H9 (cell line): ENCODE results near the gene MRPL28. TPM values are rescaled to one million over a fixed set of nuclear protein-coding genes. Genes with fewer than 3 reads are reported as not detected.
A peak's percentile ranks its signal among the peaks of the same experiment; 100 is the strongest.
"Not testable (repeated sequence)": the region's sequence is repeated elsewhere in the genome, so short reads cannot be mapped to it uniquely, and the experiment has no call there.

Experiments
- DNase-seq: peaks from one replicate; pipeline ENCODE4 v3.0.0-alpha.2; 2017
- H2AFZ ChIP-seq: one replicate; pipeline ENCODE4 v1.6.1; 2013; ENCODE audit warnings: mild to moderate bottlenecking, low read length, control low read depth, moderate library complexity
- H2AK5ac ChIP-seq: 2 replicates; pipeline ENCODE4 v1.6.1; 2013; ENCODE audit warnings: low read length, control low read depth, mixed read lengths; ENCODE audit not compliant: insufficient read length
- H2BK120ac ChIP-seq: one replicate; pipeline ENCODE4 v1.6.1; 2013; ENCODE audit warnings: low read depth, mild to moderate bottlenecking, low read length, control low read depth, inconsistent platforms; ENCODE audit not compliant: poor library complexity, severe bottlenecking
- H2BK12ac ChIP-seq: 2 replicates; pipeline ENCODE4 v1.6.1; 2013; ENCODE audit warnings: low read length, control low read depth, mixed read lengths, low read depth; ENCODE audit not compliant: insufficient read length
- H2BK15ac ChIP-seq: 2 replicates; pipeline ENCODE4 v1.6.1; 2013; ENCODE audit warnings: low read depth, low read length, control low read depth
- H2BK20ac ChIP-seq: one replicate; pipeline ENCODE4 v1.6.1; 2013; ENCODE audit warnings: low read depth, mild to moderate bottlenecking, low read length, control low read depth, inconsistent platforms; ENCODE audit not compliant: poor library complexity, severe bottlenecking
- H2BK5ac ChIP-seq: 2 replicates; pipeline ENCODE4 v1.6.1; 2013; ENCODE audit warnings: low read length, control low read depth, mixed read lengths; ENCODE audit not compliant: insufficient read length
- H3K14ac ChIP-seq: 2 replicates; pipeline ENCODE4 v1.6.1; 2013; ENCODE audit warnings: low read length, control low read depth; ENCODE audit not compliant: insufficient read depth
- H3K18ac ChIP-seq: 2 replicates; pipeline ENCODE4 v1.6.1; 2013; ENCODE audit warnings: low read depth, mild to moderate bottlenecking, mixed read lengths, low read length, control low read depth; ENCODE audit not compliant: insufficient read length
- H3K23ac ChIP-seq: 2 replicates; pipeline ENCODE4 v1.6.1; 2013; ENCODE audit warnings: low read length, control low read depth, mixed read lengths, low read depth; ENCODE audit not compliant: insufficient read length
- H3K23me2 ChIP-seq: 2 replicates; pipeline ENCODE4 v1.6.1; 2013; ENCODE audit warnings: low read depth, mild to moderate bottlenecking, mixed read lengths, low read length, control low read depth; ENCODE audit not compliant: insufficient read length, poor library complexity, severe bottlenecking
- H3K27ac ChIP-seq: 2 replicates; pipeline ENCODE4 v1.5.1; 2013; ENCODE audit warnings: low read length, control low read depth, mixed read lengths, low read depth; ENCODE audit not compliant: insufficient read length
- H3K27me3 ChIP-seq: 2 replicates; pipeline ENCODE4 v1.6.1; 2013; ENCODE audit warnings: low read length, control low read depth, inconsistent platforms; ENCODE audit not compliant: insufficient read depth
- H3K4ac ChIP-seq: 2 replicates; pipeline ENCODE4 v1.6.1; 2013; ENCODE audit warnings: low read depth, mild to moderate bottlenecking, control low read depth, inconsistent platforms, low read length, moderate library complexity
- H3K4me1 ChIP-seq: 2 replicates; pipeline ENCODE4 v1.6.1; 2013; ENCODE audit warnings: low read length, control low read depth, inconsistent platforms; ENCODE audit not compliant: insufficient read depth
- H3K4me2 ChIP-seq: 2 replicates; pipeline ENCODE4 v1.6.1; 2013; ENCODE audit warnings: low read length, control low read depth, mixed read lengths; ENCODE audit not compliant: insufficient read length, insufficient read depth
- H3K56ac ChIP-seq: 2 replicates; pipeline ENCODE4 v1.6.1; 2013; ENCODE audit warnings: low read depth, mild to moderate bottlenecking, mixed read lengths, low read length, control low read depth; ENCODE audit not compliant: insufficient read length
- H3K79me1 ChIP-seq: 2 replicates; pipeline ENCODE4 v1.6.1; 2013; ENCODE audit warnings: low read depth, mild to moderate bottlenecking, moderate library complexity, low read length, control low read depth, inconsistent platforms; ENCODE audit not compliant: insufficient read depth, poor library complexity, severe bottlenecking
- H3K79me2 ChIP-seq: 2 replicates; pipeline ENCODE4 v1.6.1; 2013; ENCODE audit warnings: low read length, control low read depth, inconsistent platforms; ENCODE audit not compliant: insufficient read depth
- H3K9ac ChIP-seq: 2 replicates; pipeline ENCODE4 v1.6.1; 2013; ENCODE audit warnings: low read length, control low read depth, mixed read lengths; ENCODE audit not compliant: insufficient read length; ENCODE audit errors: extremely low read depth
- H3K9me3 ChIP-seq: one replicate; pipeline ENCODE4 v1.6.1; 2013; ENCODE audit warnings: low read depth, low read length, inconsistent platforms; ENCODE audit not compliant: control insufficient read depth
- H3T11ph ChIP-seq: one replicate; pipeline ENCODE4 v1.6.1; 2013; ENCODE audit warnings: mild to moderate bottlenecking, low read length, control low read depth, inconsistent platforms
- H4K20me1 ChIP-seq: one replicate; pipeline ENCODE4 v1.6.1; 2013; ENCODE audit not compliant: control insufficient read depth, insufficient read length, insufficient read depth
- H4K5ac ChIP-seq: 2 replicates; pipeline ENCODE4 v1.6.1; 2013; ENCODE audit warnings: low read depth, mild to moderate bottlenecking, mixed read lengths, low read length, control low read depth; ENCODE audit not compliant: insufficient read length
- H4K8ac ChIP-seq: replicated peaks from 2 replicates; pipeline ENCODE4 v1.6.1; 2013; ENCODE audit warnings: low read length, control low read depth, mixed read lengths, low read depth; ENCODE audit not compliant: insufficient read length
- H4K91ac ChIP-seq: 2 replicates; pipeline ENCODE4 v1.6.1; 2013; ENCODE audit warnings: low read depth, mild to moderate bottlenecking, moderate library complexity, mixed read lengths, low read length, control low read depth; ENCODE audit not compliant: insufficient read length
- H3K27ac Mint-ChIP-seq, 3 experiments: 2 replicates in 2 of 3; 3 replicates in 1 of 3; pipeline ENCODE4 v1.8.0; 2020 to 2021; ENCODE audit warnings: mixed read lengths in 3 of 3, mild to moderate bottlenecking in 1 of 3, moderate library complexity in 1 of 3
- H3K27me3 Mint-ChIP-seq: 2 replicates; pipeline ENCODE4 v1.8.0; 2021; ENCODE audit warnings: low read depth, mild to moderate bottlenecking, moderate library complexity, mixed read lengths
- H3K36me3 Mint-ChIP-seq, 3 experiments: 2 replicates in 2 of 3; 3 replicates in 1 of 3; pipeline ENCODE4 v1.8.0; 2020 to 2021; ENCODE audit warnings: low read depth in 3 of 3, mixed read lengths in 3 of 3; ENCODE audit not compliant: insufficient read depth in 1 of 3
- H3K4me1 Mint-ChIP-seq, 2 experiments: 2 replicates each; pipeline ENCODE4 v1.8.0; 2020; ENCODE audit warnings: mixed read lengths in 2 of 2
- H3K4me3 Mint-ChIP-seq, 2 experiments: 2 replicates in 1 of 2; 3 replicates in 1 of 2; pipeline ENCODE4 v1.8.0; 2020 to 2021; ENCODE audit warnings: mild to moderate bottlenecking in 2 of 2, mixed read lengths in 2 of 2, moderate library complexity in 1 of 2
- H3K9me3 Mint-ChIP-seq, 2 experiments: 2 replicates in 1 of 2; 3 replicates in 1 of 2; pipeline ENCODE4 v1.8.0; 2020; ENCODE audit warnings: mild to moderate bottlenecking in 2 of 2, mixed read lengths in 2 of 2, moderate library complexity in 1 of 2
- CTCF ChIP-seq: fragments of 200-600 bp; sonication (generic); conservative IDR thresholded peaks from 3 replicates; pipeline ENCODE4 v1.8.0; 2021; ENCODE audit warnings: antibody characterized with exemption, mild to moderate bottlenecking
- WGBS: extraction: QIAGEN DNeasy Blood & Tissue Kit; methylation state at CpG from one replicate; pipeline ENCODE4 v1.1.7; 2013; ENCODE audit warnings: missing lambda C conversion rate, low lambda C conversion rate, mixed read lengths; ENCODE audit not compliant: insufficient read length; ENCODE audit errors: extremely low coverage; 5-methylcytosine and 5-hydroxymethylcytosine counted together
- total RNA-seq: library from RNA; stranded (reverse); gene quantifications from 2 replicates; pipeline ENCODE4 v1.2.1, GENCODE V29; 2021

The MRPL28 gene
- total RNA-seq, 1 experiment from 2014 or later, result 154 TPM

- Histone ChIP-seq H3K4ac (no peak overlapping the region), H4K91ac (no peak overlapping the region), H3K14ac (no peak overlapping the region), H2BK20ac (no peak overlapping the region), H4K8ac (no peak overlapping the region), H3K4me1 (no peaks in the 10 kb centered on the region), H3K27me3 (no peaks in the 10 kb centered on the region), H4K20me1 (peaks cover 6% of the 10 kb centered on the region), H3K27ac (no peak overlapping the region), H3K79me2 (peaks cover 36% of the 10 kb centered on the region; the same call in 1 of the 2 replicates), H2BK120ac (no peak overlapping the region), H3K18ac (no peak overlapping the region), H3K23me2 (no peaks in the 10 kb centered on the region), H3T11ph (no peak overlapping the region), H3K4me2 (no peak overlapping the region), H4K5ac (no peak overlapping the region), H2AK5ac (no peak overlapping the region), H3K23ac (no peak overlapping the region), H3K79me1 (no peaks in the 10 kb centered on the region), H3K56ac (no peak overlapping the region), H2AFZ (no peak overlapping the region), H3K9me3 (no peaks in the 10 kb centered on the region), H2BK15ac (no peak overlapping the region), H2BK12ac (no peak overlapping the region), H2BK5ac (no peak overlapping the region), H3K9ac (no peak overlapping the region)
- Mint-ChIP-seq H3K4me3 (no peak overlapping the region), H3K4me1 (peaks cover 13 to 14% of the 10 kb centered on the region in 2 experiments), H3K9me3 (no peaks in the 10 kb centered on the region; a peak in 1 of 5 replicates), H3K27ac (no peak overlapping the region; a peak in 1 of 7 replicates), H3K36me3 (peaks cover 2 to 5% (median 4%) of the 10 kb centered on the region in 3 experiments; a peak in 2 of 7 replicates), H3K27me3 (no peaks in the 10 kb centered on the region)
- no CpG with 5 or more reads among the region's 6 CpGs for WGBS
- DNase-seq, result no peak
- TF ChIP-seq CTCF, result no peak
Observed at GRCh38 chr16:333406-334094, 36.8 kb downstream of the MRPL28 start.

GRCh38 chr16:331181-331814, 39.0 kb downstream of the MRPL28 start:
- H3K36me3 Mint-ChIP-seq, H3K4me1 ChIP-seq, H4K8ac ChIP-seq, H2BK20ac ChIP-seq, H2BK5ac ChIP-seq, H3K27me3 Mint-ChIP-seq, DNase-seq, H3K9me3 Mint-ChIP-seq, H2AK5ac ChIP-seq, H3K56ac ChIP-seq, H4K20me1 ChIP-seq, H3K14ac ChIP-seq, H2BK120ac ChIP-seq, H2AFZ ChIP-seq, H3K4me2 ChIP-seq, H4K5ac ChIP-seq, H3K18ac ChIP-seq, H3T11ph ChIP-seq, H3K23ac ChIP-seq, H2BK15ac ChIP-seq, H3K9ac ChIP-seq, H3K27me3 ChIP-seq, H2BK12ac ChIP-seq, H3K79me1 ChIP-seq, H4K91ac ChIP-seq, H3K27ac ChIP-seq, H3K4ac ChIP-seq, H3K23me2 ChIP-seq, H3K4me3 Mint-ChIP-seq, H3K9me3 ChIP-seq: not testable (repeated sequence)
- WGBS, result no CpG with 5 or more reads among the region's 6 CpGs
- H3K4me1 Mint-ChIP-seq, result peaks cover 14 to 18% of the 10 kb centered on the region in 2 experiments
- peaks cover 24% of the 10 kb centered on the region; the same call in 1 of the 2 replicates for H3K79me2 ChIP-seq
- H3K27ac Mint-ChIP-seq, result peak overlapping the region in 2 of 3 experiments; percentile 18 to 27; a peak in 4 of 7 replicates
